ENCODE results near the gene MOGAT3.

Gene MOGAT3

GRCh38 chr7:101156277-101156676 is 44.6 kb downstream of the MOGAT3 start:
- TF ChIP-seq CTCF (IDR thresholded peaks at IDR 0.05), result no peak

- no peak for TF ChIP-seq CTCF (IDR thresholded peaks at IDR 0.05)
These were observed 45.5 kb downstream of the MOGAT3 start for GRCh38 chr7:101155303-101155702.

- TF ChIP-seq CTCF (IDR thresholded peaks at IDR 0.05), result no peak
These were observed 46.1 kb downstream of the MOGAT3 start for GRCh38 chr7:101154693-101155102.

- TF ChIP-seq CTCF (IDR thresholded peaks at IDR 0.05), result no peak
These were observed 46.7 kb downstream of the MOGAT3 start, which contains the start of gene AP1S1 for GRCh38 chr7:101153969-101154692. AP1S1 (plus strand) TSS chr7:101154476; CDS start chr7:101154515, 39 bp downstream.

GRCh38 chr7:101151908-101152651 is 48.8 kb downstream of the MOGAT3 start:
- TF ChIP-seq CTCF (IDR thresholded peaks at IDR 0.05), result no peak
